Endodermal cell (in vitro differentiated cells): ENCODE results near the gene ATXN1. TPM values are rescaled to one million over a fixed set of nuclear protein-coding genes. Genes with fewer than 3 reads are reported as not detected.
A peak's percentile ranks its signal among the peaks of the same experiment; 100 is the strongest.

Experiments used
- DNase-seq: peaks from one replicate; pipeline ENCODE4 v3.0.0-alpha.2; 2017
- H3K27ac ChIP-seq: 2 replicates; pipeline ENCODE4 v1.5.1; 2013; ENCODE audit warnings: mild to moderate bottlenecking, low read depth, low read length, moderate library complexity
- H3K27me3 ChIP-seq: 2 replicates; pipeline ENCODE4 v1.6.1; 2013; ENCODE audit warnings: mild to moderate bottlenecking, low read length, moderate library complexity; ENCODE audit not compliant: insufficient read depth, control insufficient read depth, poor library complexity, severe bottlenecking
- H3K36me3 ChIP-seq: 2 replicates; pipeline ENCODE4 v1.7.0; 2013; ENCODE audit warnings: mild to moderate bottlenecking, low read length, moderate library complexity; ENCODE audit not compliant: control insufficient read depth, insufficient read depth
- H3K4me1 ChIP-seq: one replicate; pipeline ENCODE4 v1.7.0; 2013; ENCODE audit warnings: low read length; ENCODE audit not compliant: control insufficient read depth, insufficient read depth
- H3K4me3 ChIP-seq: 2 replicates; pipeline ENCODE4 v1.5.1; 2013; ENCODE audit warnings: mild to moderate bottlenecking, low read length, moderate library complexity
- H3K9ac ChIP-seq: 2 replicates; pipeline ENCODE4 v1.6.1; 2013; ENCODE audit warnings: mild to moderate bottlenecking, low read length, moderate library complexity; ENCODE audit not compliant: poor library complexity, severe bottlenecking; ENCODE audit errors: extremely low read depth
- H3K9me3 ChIP-seq: 2 replicates; pipeline ENCODE4 v1.6.1; 2013; ENCODE audit warnings: mild to moderate bottlenecking, low read length, moderate library complexity; ENCODE audit not compliant: control insufficient read depth
- H3K27ac Mint-ChIP-seq: 2 replicates; pipeline ENCODE4 v1.8.0; 2020; ENCODE audit warnings: mixed read lengths
- H3K27me3 Mint-ChIP-seq: 2 replicates; pipeline ENCODE4 v1.8.0; 2021; ENCODE audit warnings: mild to moderate bottlenecking, mixed read lengths; ENCODE audit not compliant: insufficient read depth
- H3K36me3 Mint-ChIP-seq: 2 replicates; pipeline ENCODE4 v1.8.0; 2020; ENCODE audit warnings: low read depth, mixed read lengths
- H3K4me1 Mint-ChIP-seq: 2 replicates; pipeline ENCODE4 v1.8.0; 2020; ENCODE audit warnings: mixed read lengths
- H3K4me3 Mint-ChIP-seq: 2 replicates; pipeline ENCODE4 v1.8.0; 2020; ENCODE audit warnings: mild to moderate bottlenecking, moderate library complexity, mixed read lengths
- H3K9me3 Mint-ChIP-seq: 2 replicates; pipeline ENCODE4 v1.8.0; 2020; ENCODE audit warnings: mild to moderate bottlenecking, mixed read lengths
- WGBS, 2 experiments: methylation state at CpG; one replicate each; pipeline versions ENCODE4 v1.1.5 to v1.1.7; 2013; ENCODE audit warnings: missing lambda C conversion rate in 2 of 2, mixed read lengths in 1 of 2; ENCODE audit not compliant: insufficient coverage in 1 of 2, insufficient read length in 1 of 2; 5-methylcytosine and 5-hydroxymethylcytosine counted together
- total RNA-seq, 2 donors: library from RNA; stranded (reverse); fragmentation: NEBNext Ultra II Directional in 1 of 2; extraction: Animal tissue kit (Norgen Biotek cat#: 25700) in 1 of 2; gene quantifications; 2 replicates in 1 of 2; 3 replicates in 1 of 2; pipeline ENCODE4 v1.2.1, GENCODE V29; 2021
- TF ChIP-seq, protein P1 (sequence below): fragments of 200-600 bp; sonication (generic); conservative IDR thresholded peaks from 2 replicates; pipeline ENCODE4 v1.5.0; 2021; ENCODE audit warnings: antibody characterized with exemption, mild to moderate bottlenecking

The ATXN1 gene
- total RNA-seq, 2 donors from 2014 or later: 10.4 to 15.9 TPM

DNA sequence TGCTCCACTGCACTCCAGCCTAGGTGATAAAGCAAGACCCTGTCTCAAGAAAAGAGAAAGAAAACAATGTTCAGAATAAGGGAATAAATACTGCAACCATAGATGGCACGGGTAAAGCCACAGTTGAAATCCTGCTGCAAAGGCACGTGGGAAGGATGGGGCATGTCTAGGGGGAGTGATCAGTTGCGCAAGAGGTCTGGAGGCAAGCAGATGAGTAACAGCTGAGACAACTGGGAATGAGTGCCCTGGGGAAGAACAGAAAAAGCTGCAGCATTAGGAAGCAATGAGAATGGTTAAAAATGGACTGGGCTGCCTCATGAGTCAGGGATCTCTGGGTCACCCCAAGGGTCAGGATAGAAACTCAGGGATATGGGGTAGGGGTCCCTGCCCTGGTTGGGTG lies 426.6 kb downstream of the ATXN1 start:
- no peak overlapping the region for H3K27ac Mint-ChIP-seq
- H3K4me3 ChIP-seq: no peak overlapping the region
- H3K9me3 ChIP-seq: no peaks in the 10 kb centered on the region
- WGBS, 2 experiments: 88 to 91% methylated on average over 3 of the region's 3 CpGs
- TF ChIP-seq, protein P1, sequence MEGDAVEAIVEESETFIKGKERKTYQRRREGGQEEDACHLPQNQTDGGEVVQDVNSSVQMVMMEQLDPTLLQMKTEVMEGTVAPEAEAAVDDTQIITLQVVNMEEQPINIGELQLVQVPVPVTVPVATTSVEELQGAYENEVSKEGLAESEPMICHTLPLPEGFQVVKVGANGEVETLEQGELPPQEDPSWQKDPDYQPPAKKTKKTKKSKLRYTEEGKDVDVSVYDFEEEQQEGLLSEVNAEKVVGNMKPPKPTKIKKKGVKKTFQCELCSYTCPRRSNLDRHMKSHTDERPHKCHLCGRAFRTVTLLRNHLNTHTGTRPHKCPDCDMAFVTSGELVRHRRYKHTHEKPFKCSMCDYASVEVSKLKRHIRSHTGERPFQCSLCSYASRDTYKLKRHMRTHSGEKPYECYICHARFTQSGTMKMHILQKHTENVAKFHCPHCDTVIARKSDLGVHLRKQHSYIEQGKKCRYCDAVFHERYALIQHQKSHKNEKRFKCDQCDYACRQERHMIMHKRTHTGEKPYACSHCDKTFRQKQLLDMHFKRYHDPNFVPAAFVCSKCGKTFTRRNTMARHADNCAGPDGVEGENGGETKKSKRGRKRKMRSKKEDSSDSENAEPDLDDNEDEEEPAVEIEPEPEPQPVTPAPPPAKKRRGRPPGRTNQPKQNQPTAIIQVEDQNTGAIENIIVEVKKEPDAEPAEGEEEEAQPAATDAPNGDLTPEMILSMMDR: no peak
- H3K9me3 Mint-ChIP-seq: no peaks in the 10 kb centered on the region
- peak; percentile 11 for DNase-seq
- no peaks in the 10 kb centered on the region for H3K36me3 ChIP-seq
- no peak overlapping the region for H3K9ac ChIP-seq
- no peaks in the 10 kb centered on the region for H3K4me1 Mint-ChIP-seq
- H3K4me3 Mint-ChIP-seq: no peak overlapping the region
- peaks cover 7% of the 10 kb centered on the region for H3K4me1 ChIP-seq
- no peak overlapping the region for H3K27ac ChIP-seq
- no peaks in the 10 kb centered on the region for H3K27me3 Mint-ChIP-seq
- H3K27me3 ChIP-seq: no peaks in the 10 kb centered on the region
- H3K36me3 Mint-ChIP-seq: no peaks in the 10 kb centered on the region

DNA sequence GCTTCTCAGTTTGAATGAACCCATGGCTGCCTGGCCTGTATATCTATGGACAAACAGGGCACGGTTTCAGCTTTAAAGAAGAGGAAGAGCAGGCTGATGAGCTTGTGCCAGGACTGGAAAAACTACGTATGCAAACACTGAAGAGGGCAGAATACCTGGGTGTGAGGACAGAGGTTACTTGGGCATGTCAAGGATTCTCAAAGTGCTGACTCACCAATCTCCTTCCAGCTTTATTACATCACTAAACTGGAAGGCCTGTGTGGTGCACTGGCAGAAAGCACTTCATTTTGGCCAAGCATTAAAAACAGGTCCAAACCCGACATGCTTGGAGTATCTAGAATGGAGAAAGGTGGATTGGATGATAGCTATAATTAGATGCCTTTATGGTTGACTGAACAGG lies 427.7 kb downstream of the ATXN1 start:
- Histone ChIP-seq H3K9me3 (no peaks in the 10 kb centered on the region), H3K9ac (no peak overlapping the region), H3K36me3 (no peaks in the 10 kb centered on the region), H3K27ac (no peak overlapping the region), H3K4me1 (peaks cover 7% of the 10 kb centered on the region), H3K27me3 (no peaks in the 10 kb centered on the region), H3K4me3 (no peak overlapping the region)
- Mint-ChIP-seq H3K27me3 (no peaks in the 10 kb centered on the region), H3K4me1 (no peaks in the 10 kb centered on the region), H3K36me3 (no peaks in the 10 kb centered on the region), H3K9me3 (no peaks in the 10 kb centered on the region), H3K27ac (no peak overlapping the region), H3K4me3 (no peak overlapping the region)
- 93 to 94% methylated on average over 2 to 3 of the region's 3 CpGs for WGBS, 2 experiments
- TF ChIP-seq, protein P1: no peak
- no peak for DNase-seq

DNA sequence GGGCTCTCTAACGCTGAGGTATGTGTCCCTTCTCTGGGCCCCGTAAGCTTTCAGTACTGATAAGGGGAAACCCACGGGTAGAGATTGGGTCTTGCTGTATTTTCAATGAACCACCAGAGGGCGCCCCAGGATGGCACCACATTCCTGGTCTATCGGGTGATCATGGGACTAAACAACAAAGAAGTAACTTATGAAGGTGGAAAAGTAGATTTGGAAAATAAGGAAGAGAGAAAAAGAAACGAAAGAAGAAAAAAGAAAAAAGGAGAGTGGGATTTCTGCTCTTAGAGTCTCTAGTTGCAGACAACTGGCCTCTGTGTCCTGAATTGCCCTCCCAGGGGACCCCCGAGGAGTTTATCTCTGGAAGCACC lies 429.1 kb downstream of the ATXN1 start:
- no peaks in the 10 kb centered on the region for H3K9me3 Mint-ChIP-seq
- DNase-seq: peak; percentile 95

More for the DNA sequence above, 429.1 kb downstream of the ATXN1 start:
- no peaks in the 10 kb centered on the region for H3K4me1 Mint-ChIP-seq
- 0 to 14% methylated on average over 5 to 7 of the region's 7 CpGs for WGBS, 2 experiments
- no peak overlapping the region for H3K4me3 Mint-ChIP-seq
- no peak overlapping the region for H3K27ac Mint-ChIP-seq
- H3K27me3 Mint-ChIP-seq: no peaks in the 10 kb centered on the region
- TF ChIP-seq, protein P1: peak; percentile 93
- Histone ChIP-seq H3K9me3 (no peaks in the 10 kb centered on the region), H3K36me3 (no peaks in the 10 kb centered on the region), H3K27me3 (no peaks in the 10 kb centered on the region), H3K27ac (peak overlapping the region; percentile 37), H3K9ac (no peak overlapping the region), H3K4me3 (peak overlapping the region; percentile 67), H3K4me1 (peaks cover 7% of the 10 kb centered on the region)
- peaks cover 4% of the 10 kb centered on the region for H3K36me3 Mint-ChIP-seq
